ENCODE measurements around the gene DOLPP1.

DOLPP1 gene

DNA sequence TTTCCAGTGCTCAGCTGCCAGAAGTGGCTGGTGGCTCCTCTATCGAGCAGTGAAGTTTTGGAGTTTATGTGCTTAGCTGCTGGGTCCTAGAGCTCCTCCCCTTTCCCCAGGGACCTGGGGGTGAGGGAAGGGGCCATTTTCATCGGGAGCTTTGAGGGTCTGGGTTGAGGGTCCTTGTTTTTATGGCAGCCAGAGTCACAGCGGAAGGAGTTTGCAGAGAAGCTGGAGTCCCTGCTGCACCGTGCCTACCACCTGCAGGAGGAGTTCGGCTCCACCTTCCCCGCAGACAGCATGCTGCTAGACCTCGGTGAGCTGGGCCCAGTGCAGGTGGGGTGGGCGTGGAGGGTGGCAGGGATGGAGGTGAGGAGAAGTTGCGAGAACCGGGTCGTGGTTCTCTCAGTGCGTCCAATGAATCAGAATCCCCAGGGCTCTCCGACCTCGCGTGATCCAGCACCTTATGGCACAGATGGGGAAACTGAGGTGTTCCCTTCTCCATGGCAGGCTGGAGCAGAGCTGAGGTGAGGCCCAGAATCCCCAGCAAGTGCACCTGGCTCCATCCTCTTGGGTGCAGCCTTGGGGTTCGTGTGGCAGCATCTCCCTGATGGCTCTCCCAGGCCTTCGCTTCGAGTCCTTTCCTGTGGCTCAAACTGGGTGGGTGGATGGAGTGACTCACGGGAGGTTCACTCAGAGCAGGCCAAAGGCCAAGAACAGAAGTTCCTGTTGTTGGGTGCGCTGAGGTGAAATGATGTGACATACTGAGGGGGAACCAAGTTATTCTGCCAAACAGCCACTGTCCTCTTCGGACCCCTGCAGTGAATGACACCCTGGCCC, 21.7 kb upstream of the DOLPP1 start:
- DNase-seq (ENCODE audit: low read depth, low spot score): no peak
- no peak overlapping the region for H3K9ac ChIP-seq (ENCODE audit: insufficient read length)
- H3K27ac ChIP-seq: no peak overlapping the region
- H3K36me3 ChIP-seq (ENCODE audit: insufficient read depth, low read length): no peaks in the 10 kb centered on the region
- H3K4me3 ChIP-seq: no peak overlapping the region
- no peak for TF ChIP-seq POLR2AphosphoS5 (IDR thresholded peaks at IDR 0.05; ENCODE audit: borderline replicate concordance, low read depth, low read length)
- TF ChIP-seq FOXP2 (optimal IDR thresholded peaks at IDR 0.05; ENCODE audit: control extremely low read depth, extremely low read length, insufficient read depth): no peak
- no peak for TF ChIP-seq EZH2 (IDR thresholded peaks at IDR 0.05)
- H3K9me3 ChIP-seq (ENCODE audit: low read depth, low read length): no peaks in the 10 kb centered on the region

DNA sequence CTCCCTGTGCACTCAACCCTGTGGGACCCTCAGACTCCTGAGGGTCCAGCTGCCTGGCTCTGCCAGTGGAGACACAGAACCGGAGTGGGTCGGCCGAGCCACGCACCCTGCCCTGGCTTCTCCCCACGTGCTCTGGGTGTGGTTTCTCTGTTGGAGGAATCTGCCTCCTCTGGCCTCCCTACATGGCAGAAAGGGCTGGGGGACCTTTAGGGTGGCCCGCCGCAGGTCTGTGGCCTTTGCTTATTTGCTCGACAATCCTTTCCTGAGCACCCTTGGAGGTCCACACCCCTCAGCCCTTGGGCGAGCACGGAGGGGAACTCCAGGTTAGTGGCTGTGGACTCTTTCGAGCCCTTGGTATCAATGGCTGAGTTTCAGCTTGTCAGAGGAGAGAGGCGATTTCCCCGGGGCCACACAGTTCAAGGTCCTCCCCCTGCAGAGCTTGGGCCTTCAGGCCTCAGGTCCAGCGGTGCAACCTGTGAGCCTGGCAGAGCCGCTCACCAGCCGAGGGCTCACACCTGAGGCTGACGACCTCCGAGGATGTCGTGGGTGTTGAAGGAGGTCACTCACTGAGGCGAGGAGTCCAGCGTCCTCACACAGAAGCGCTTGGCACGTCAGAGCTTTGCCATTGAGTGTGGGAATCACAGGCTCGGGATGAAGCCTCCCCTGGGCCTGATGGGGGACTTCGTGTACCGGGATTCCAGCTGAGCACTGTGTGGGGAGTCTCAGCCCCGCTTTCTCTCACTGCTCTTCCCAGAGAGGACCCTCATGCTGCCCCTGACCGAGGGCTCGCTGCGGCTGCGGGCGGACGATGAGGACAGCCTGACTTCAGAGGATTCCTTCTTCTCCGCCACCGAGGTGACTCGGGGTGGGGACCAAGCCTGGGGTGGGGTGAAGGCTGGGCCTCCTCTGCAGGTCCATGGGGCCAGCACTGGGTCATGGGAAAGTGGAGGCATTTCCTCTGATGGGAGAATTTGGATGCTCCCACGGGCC, 20.8 kb upstream of the DOLPP1 start:
- no peak for TF ChIP-seq POLR2AphosphoS5 (IDR thresholded peaks at IDR 0.05; ENCODE audit: borderline replicate concordance, low read depth, low read length)
- TF ChIP-seq FOXP2 (optimal IDR thresholded peaks at IDR 0.05; ENCODE audit: control extremely low read depth, extremely low read length, insufficient read depth): no peak
- TF ChIP-seq EZH2 (IDR thresholded peaks at IDR 0.05): no peak
- DNase-seq (ENCODE audit: low read depth, low spot score): no peak
- H3K27ac ChIP-seq: no peak overlapping the region
- H3K9me3 ChIP-seq (ENCODE audit: low read depth, low read length): no peaks in the 10 kb centered on the region
- no peak overlapping the region for H3K4me3 ChIP-seq
- H3K36me3 ChIP-seq (ENCODE audit: insufficient read depth, low read length): no peaks in the 10 kb centered on the region
- no peak overlapping the region for H3K9ac ChIP-seq (ENCODE audit: insufficient read length)

DNA sequence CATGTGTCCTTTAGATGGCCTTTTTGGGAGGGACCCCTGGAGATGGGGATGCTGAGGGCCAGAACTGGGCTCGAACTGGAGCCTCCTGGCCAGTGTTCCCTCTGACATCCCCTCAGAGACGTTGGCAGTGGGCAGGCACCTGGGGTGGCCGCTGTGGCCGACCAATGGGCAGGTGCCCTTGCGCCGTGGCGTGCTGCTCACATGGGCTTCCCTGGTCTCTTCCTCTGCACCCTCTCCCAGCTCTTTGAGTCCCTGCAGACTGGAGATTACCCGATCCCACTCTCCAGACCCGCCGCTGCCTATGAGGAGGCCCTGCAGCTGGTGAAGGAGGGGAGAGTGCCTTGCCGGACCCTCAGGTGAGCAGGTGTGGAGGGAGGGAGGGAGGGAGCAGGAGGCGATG, 19.9 kb upstream of the DOLPP1 start:
- H3K9ac ChIP-seq (ENCODE audit: insufficient read length): no peak overlapping the region
- no peaks in the 10 kb centered on the region; the same call in 1 of the 2 replicates for H3K36me3 ChIP-seq (ENCODE audit: insufficient read depth, low read length)

DNA sequence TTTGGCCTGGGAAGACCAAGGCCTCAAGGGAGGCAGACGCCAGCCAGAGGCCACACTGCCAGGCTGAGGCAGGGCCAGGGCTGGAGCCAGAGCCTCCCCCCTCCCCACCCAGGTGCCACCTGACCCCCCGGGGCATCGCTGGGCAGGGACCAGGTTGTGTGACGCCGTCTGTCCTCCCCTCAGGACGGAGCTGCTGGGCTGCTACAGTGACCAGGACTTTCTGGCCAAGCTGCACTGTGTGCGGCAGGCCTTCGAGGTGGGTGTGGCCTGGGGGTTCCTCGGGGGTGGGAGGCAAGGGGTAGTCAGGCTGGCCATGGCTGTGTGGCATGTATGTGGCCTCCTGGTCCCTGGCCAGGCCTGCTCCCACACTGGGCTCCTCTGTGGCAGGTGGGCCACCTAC, 17.9 kb upstream of the DOLPP1 start:
- H3K9me3 ChIP-seq (ENCODE audit: low read depth, low read length): no peaks in the 10 kb centered on the region
- no peak overlapping the region for H3K9ac ChIP-seq (ENCODE audit: insufficient read length)
- no peak for DNase-seq (ENCODE audit: low read depth, low spot score)
- H3K4me3 ChIP-seq: no peak overlapping the region
- H3K27ac ChIP-seq: no peak overlapping the region
- H3K36me3 ChIP-seq (ENCODE audit: insufficient read depth, low read length): no peaks in the 10 kb centered on the region; the same call in 1 of the 2 replicates
- TF ChIP-seq EZH2 (IDR thresholded peaks at IDR 0.05) (no peak), FOXP2 (optimal IDR thresholded peaks at IDR 0.05; ENCODE audit: control extremely low read depth, extremely low read length, insufficient read depth) (no peak), POLR2AphosphoS5 (IDR thresholded peaks at IDR 0.05; ENCODE audit: borderline replicate concordance, low read depth, low read length) (no peak)

More for the DNA sequence above, 19.9 kb upstream of the DOLPP1 start:
- DNase-seq (ENCODE audit: low read depth, low spot score): no peak
- H3K4me3 ChIP-seq: no peak overlapping the region
- H3K9me3 ChIP-seq (ENCODE audit: low read depth, low read length): no peaks in the 10 kb centered on the region
- H3K27ac ChIP-seq: no peak overlapping the region
- TF ChIP-seq EZH2 (IDR thresholded peaks at IDR 0.05) (no peak), FOXP2 (optimal IDR thresholded peaks at IDR 0.05; ENCODE audit: control extremely low read depth, extremely low read length, insufficient read depth) (no peak), POLR2AphosphoS5 (IDR thresholded peaks at IDR 0.05; ENCODE audit: borderline replicate concordance, low read depth, low read length) (no peak)

DNA sequence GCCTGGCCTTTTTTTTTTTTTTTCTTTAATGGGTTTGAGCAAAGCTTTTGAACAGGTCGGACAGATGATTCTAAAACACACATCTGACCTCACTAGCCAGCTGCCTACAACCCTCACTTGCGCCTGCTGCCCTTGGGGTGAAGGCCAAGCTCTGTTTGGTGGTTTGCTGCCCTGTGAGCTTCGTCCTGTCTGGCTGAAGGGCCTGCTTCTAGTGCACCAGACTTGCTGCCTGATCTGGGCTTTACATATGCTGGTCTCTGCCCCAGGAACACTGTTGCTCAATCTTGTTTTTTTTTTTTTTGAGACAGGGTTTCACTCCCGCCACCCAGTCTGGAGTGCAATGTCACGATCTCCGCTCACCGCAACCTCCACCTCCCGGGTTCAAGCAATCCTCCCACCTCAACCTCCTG, 16.4 kb upstream of the DOLPP1 start:
- no peak overlapping the region for H3K27ac ChIP-seq
- no peaks in the 10 kb centered on the region for H3K9me3 ChIP-seq (ENCODE audit: low read depth, low read length)
- H3K36me3 ChIP-seq (ENCODE audit: insufficient read depth, low read length): no peaks in the 10 kb centered on the region; the same call in 1 of the 2 replicates
- no peak for DNase-seq (ENCODE audit: low read depth, low spot score)
- TF ChIP-seq EZH2 (IDR thresholded peaks at IDR 0.05): no peak
- no peak for TF ChIP-seq FOXP2 (optimal IDR thresholded peaks at IDR 0.05; ENCODE audit: control extremely low read depth, extremely low read length, insufficient read depth)
- no peak for TF ChIP-seq POLR2AphosphoS5 (IDR thresholded peaks at IDR 0.05; ENCODE audit: borderline replicate concordance, low read depth, low read length)
- H3K4me3 ChIP-seq: no peak overlapping the region
- H3K9ac ChIP-seq (ENCODE audit: insufficient read length): no peak overlapping the region

DNA sequence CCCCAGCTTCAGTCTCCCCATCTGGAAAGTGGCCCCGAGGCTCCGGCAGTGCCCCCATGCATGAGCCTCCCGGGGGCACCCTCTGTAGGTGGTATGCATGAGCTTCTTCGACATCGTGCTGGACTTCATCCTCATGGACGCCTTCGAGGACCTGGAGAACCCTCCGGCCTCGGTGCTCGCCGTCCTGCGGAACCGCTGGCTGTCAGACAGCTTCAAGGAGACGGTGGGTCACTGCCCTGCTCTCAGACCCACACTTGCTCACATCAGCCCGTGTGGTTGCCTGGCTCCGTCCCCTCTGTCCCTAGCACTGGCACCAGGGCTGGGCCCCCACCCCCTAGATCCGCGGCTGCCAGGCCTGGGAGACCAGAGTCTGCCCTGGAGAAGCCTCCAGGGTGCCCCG, 12.8 kb upstream of the DOLPP1 start:
- H3K36me3 ChIP-seq (ENCODE audit: insufficient read depth, low read length): no peaks in the 10 kb centered on the region; the same call in 1 of the 2 replicates
- DNase-seq (ENCODE audit: low read depth, low spot score): no peak
- no peak for TF ChIP-seq EZH2 (IDR thresholded peaks at IDR 0.05)
- no peak for TF ChIP-seq POLR2AphosphoS5 (IDR thresholded peaks at IDR 0.05; ENCODE audit: borderline replicate concordance, low read depth, low read length)
- TF ChIP-seq FOXP2 (optimal IDR thresholded peaks at IDR 0.05; ENCODE audit: control extremely low read depth, extremely low read length, insufficient read depth): no peak
- no peak overlapping the region for H3K27ac ChIP-seq
- H3K4me3 ChIP-seq: no peak overlapping the region
- no peaks in the 10 kb centered on the region for H3K9me3 ChIP-seq (ENCODE audit: low read depth, low read length)
- H3K9ac ChIP-seq (ENCODE audit: insufficient read length): no peak overlapping the region

DNA sequence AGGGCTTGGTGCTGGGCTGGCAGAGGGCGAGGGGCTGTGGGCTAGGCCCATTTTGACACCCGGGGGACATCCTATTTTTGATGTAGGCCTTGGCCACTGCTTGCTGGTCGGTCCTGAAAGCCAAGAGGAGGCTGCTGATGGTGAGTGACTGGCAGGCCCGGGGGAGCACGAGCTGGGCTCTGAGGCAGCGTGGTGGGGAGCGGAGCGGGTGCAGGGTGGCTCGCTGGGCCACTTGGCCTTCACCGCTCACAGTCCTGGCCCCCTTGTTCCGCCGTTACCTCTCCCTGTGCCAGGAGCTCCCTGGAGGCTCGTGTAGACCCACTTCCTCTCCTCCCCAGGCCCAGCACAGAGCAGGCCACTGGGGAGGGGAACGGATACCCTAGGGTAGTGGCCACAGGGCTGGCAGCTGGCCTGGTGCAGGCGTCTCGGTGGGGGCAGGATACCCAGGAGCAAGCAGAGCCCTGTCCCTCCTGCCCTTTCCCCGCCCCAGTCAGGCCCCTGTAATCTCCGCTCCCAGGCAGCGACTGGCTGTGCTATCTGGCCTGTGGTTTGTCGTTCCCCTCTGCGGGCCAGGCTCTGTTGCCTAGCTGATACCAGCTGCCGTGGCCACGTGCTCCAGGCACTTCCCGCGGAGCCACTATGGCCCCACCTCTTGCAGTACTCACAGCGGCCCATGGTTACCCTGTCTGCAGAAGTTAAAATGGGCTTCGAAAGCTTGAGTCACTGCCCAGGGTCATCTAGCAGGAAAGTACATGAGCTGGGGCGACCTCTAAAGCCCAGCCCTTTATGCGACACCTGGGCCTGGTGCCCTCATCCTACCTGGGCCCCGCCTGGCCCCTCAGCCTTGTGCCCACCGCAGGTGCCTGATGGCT, 11.7 kb upstream of the DOLPP1 start:
- no peak overlapping the region for H3K4me3 ChIP-seq
- H3K27ac ChIP-seq: no peak overlapping the region
- no peak overlapping the region for H3K9ac ChIP-seq (ENCODE audit: insufficient read length)
- TF ChIP-seq POLR2AphosphoS5 (IDR thresholded peaks at IDR 0.05; ENCODE audit: borderline replicate concordance, low read depth, low read length): no peak
- no peak for TF ChIP-seq FOXP2 (optimal IDR thresholded peaks at IDR 0.05; ENCODE audit: control extremely low read depth, extremely low read length, insufficient read depth)
- no peak for TF ChIP-seq EZH2 (IDR thresholded peaks at IDR 0.05)
- no peaks in the 10 kb centered on the region; the same call in 1 of the 2 replicates for H3K36me3 ChIP-seq (ENCODE audit: insufficient read depth, low read length)
- DNase-seq (ENCODE audit: low read depth, low spot score): no peak
- no peaks in the 10 kb centered on the region for H3K9me3 ChIP-seq (ENCODE audit: low read depth, low read length)
